Measurements from ENCODE around the gene OR2A5. TPM values are rescaled to one million over a fixed set of nuclear protein-coding genes. Genes with fewer than 3 reads are reported as not detected.

The OR2A5 gene, protein sequence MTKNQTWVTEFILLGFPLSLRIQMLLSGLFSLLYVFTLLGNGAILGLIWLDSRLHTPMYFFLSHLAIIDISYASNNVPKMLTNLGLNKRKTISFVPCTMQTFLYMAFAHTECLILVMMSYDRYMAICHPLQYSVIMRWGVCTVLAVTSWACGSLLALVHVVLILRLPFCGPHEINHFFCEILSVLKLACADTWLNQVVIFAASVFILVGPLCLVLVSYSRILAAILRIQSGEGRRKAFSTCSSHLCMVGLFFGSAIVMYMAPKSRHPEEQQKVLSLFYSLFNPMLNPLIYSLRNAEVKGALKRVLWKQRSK
- not detected for total RNA-seq

DNA sequence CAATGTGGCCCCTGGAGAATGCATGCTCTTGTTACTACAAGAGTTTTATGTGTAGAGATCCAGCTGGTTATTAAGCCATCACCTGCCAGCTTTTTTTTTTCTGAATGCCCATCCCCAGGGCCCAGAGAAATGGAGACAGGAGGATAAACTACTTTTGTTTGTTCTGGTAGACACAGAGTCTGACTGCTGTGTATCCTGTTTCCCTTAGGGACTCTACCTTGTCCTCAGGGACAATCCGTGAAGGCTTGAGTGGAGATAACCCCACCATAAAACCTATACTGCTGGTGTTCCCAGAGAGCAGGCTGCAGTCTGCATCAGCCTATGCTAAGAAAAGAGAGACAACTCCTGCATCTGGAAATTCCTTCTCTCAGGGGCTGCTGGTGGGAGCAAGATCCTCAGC, at the start of gene OR2A5:
OR2A5 (plus strand) TSS at position 301 of the 400 bp plus-strand sequence. CDS start 1,454 bp downstream, outside the sequence.

DNA sequence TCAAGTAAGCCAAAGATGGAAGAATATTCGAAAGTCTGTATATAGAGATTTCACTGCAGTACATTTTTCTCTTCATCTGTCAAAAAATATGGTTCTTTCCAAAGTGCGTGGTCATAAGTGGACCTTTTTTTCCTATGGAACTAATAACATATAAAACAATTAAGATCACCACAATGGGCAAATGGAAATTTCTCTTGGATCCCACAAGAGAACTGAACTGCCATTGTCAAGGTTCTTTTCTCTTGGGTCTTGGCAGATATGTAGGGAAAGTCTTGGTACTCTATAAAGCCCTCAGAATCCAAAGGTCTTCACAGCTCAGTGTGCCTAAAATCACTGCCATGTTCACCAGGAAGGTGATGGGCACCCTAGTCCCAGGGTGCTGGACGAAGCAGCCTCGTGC, 48.7 kb upstream of the OR2A5 start, which contains the start of gene OR6B1:
OR6B1 (plus strand) TSS at position 301 of the 400 bp plus-strand sequence. CDS start 3,677 bp downstream, outside the sequence.

DNA sequence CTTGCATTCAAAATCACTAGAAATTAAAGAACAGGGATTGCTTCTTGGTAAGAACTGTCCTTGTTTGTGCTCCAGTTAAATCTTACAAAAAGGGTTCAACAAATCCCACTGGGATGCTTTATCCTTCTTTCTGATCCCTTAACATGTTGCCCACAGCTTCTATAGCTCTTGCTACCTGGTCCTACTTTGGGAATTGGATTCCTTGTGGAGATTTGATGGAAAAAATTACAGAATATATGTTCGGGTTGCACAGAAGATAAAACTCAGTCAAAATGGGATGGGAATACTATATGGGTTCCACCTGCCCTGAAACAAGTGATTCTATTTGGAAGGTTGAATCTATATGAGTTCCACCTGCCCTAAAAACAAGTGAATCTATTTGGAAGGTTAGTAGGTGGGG, 20.8 kb downstream of the OR2A5 start, which contains the start of gene OR2A25:
OR2A25 (plus strand) TSS at position 301 of the 400 bp plus-strand sequence. CDS start 4,409 bp downstream, outside the sequence.

DNA sequence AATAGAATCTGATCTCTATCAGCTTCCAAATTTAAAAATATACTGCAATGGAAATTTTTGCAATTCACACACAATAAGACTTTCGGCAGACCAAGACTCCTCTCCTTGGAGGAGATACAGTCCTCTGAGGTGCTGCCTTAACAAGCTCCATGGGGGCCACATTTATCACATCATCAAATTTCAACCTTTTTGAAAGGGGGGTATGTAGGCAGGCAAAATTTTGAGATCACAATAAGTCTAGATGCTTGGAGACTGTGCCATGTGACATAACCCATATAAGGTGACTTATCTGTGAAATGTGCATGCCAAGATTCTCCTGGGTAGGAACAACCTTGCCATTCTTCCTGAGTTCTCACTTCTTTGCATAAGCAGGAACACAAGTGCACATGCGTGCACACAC, 37.2 kb downstream of the OR2A5 start, which contains the start of gene OR2A12:
OR2A12 (plus strand) TSS at position 301 of the 400 bp plus-strand sequence. CDS start 8,830 bp downstream, outside the sequence.

Other genes with a start within 250 kb of the OR2A5 start
- 10 to 100 TPM; 15.3 to 16.2 TPM for gene TCAF1, start 146.8 kb upstream of the OR2A5 start, total RNA-seq
- not detected for gene OR2F2, start 113.7 kb upstream of the OR2A5 start, total RNA-seq
- not detected for gene OR2F1, start 94.1 kb upstream of the OR2A5 start, total RNA-seq
- gene OR6B1, start 48.6 kb upstream of the OR2A5 start, total RNA-seq: not detected
- gene OR2A25, start 20.9 kb downstream of the OR2A5 start, total RNA-seq: not detected
- gene OR2A12, start 37.3 kb downstream of the OR2A5 start, total RNA-seq: not detected
- not detected for gene OR2A2, start 60.6 kb downstream of the OR2A5 start, total RNA-seq
- not detected for gene OR2A14, start 74.2 kb downstream of the OR2A5 start, total RNA-seq
- gene CTAGE4, start 134.5 kb downstream of the OR2A5 start, total RNA-seq: 1 to 10 TPM; 3.5 to 4.5 TPM
- gene ARHGEF35, start 146.9 kb downstream of the OR2A5 start, total RNA-seq: 1 to 10 TPM; 7.2 to 7.7 TPM
- under 1 TPM in 1 of 2 experiments, not detected in 1; 0.10 TPM for gene OR2A42, start 190.7 kb downstream of the OR2A5 start, total RNA-seq
- gene OR2A7, start 215.8 kb downstream of the OR2A5 start, total RNA-seq: 1 to 10 TPM; 3.7 to 4.5 TPM
- 1 to 10 TPM; 1.6 to 2.1 TPM for gene CTAGE8, start 220.3 kb downstream of the OR2A5 start, total RNA-seq

All from activated naive CD4-positive, alpha-beta T cell treated with anti-CD3 and anti-CD28 coated beads, Interleukin-2, amount 10 ng/mL, durations not matched to agents 5 hours and 36 hours (primary cell).